IMR-90 (cell line): ENCODE data around the gene FERD3L. TPM values are rescaled to one million over a fixed set of nuclear protein-coding genes. Genes with fewer than 3 reads are reported as not detected.

ENCODE experiments used
- ATAC-seq: fragments of 200-7000 bp; cut with Tn5 transposase; 2 replicates; pipeline ENCODE4 v1.9.1; 2020; ENCODE audit warnings: low read depth, mild to moderate bottlenecking, moderate library complexity
- BruUV-seq: library from RNA; stranded (reverse); fragments of 400-500 nt; replicated peaks from 2 replicates; lab custom pipeline; 2021; lab: Mats Ljungman, UMichigan
- CTCF ChIA-PET: fragments of 300-600 bp; formaldehyde crosslinking; extraction: SDS; loops from one replicate; lab custom pipeline; 2021; ENCODE audit warnings: antibody characterized with exemption; lab: Yijun Ruan, JAX
- POLR2A ChIA-PET: fragments of 300-600 bp; sonication (Branson Sonifier 250); formaldehyde crosslinking; loops from one replicate; lab custom pipeline; 2022; ENCODE audit warnings: antibody characterized with exemption; ENCODE audit not compliant: unreplicated experiment; lab: Charles Lee
- DNase-seq: peaks from one replicate; pipeline ENCODE4 v3.0.0; 2013
- H2AFZ ChIP-seq: replicated peaks from 2 replicates; pipeline ENCODE3; 2013; ENCODE audit warnings: low read length, mild to moderate bottlenecking; ENCODE audit not compliant: poor library complexity
- H2AK5ac ChIP-seq: 2 replicates; pipeline ENCODE4 v1.6.1; 2013; ENCODE audit warnings: low read depth, low read length, inconsistent platforms
- H2AK9ac ChIP-seq: replicated peaks from 2 replicates; pipeline ENCODE3; 2013; ENCODE audit warnings: mild to moderate bottlenecking, low read depth, low read length, moderate library complexity; ENCODE audit not compliant: poor library complexity
- H2BK120ac ChIP-seq: 2 replicates; pipeline ENCODE4 v1.6.1; 2013; ENCODE audit warnings: low read depth, low read length, inconsistent platforms
- H2BK15ac ChIP-seq: 3 replicates; pipeline ENCODE4 v1.6.1; 2013; ENCODE audit warnings: low read depth, low read length, inconsistent platforms
- H2BK20ac ChIP-seq: 2 replicates; pipeline ENCODE4 v1.6.1; 2013; ENCODE audit warnings: low read depth, mild to moderate bottlenecking, inconsistent platforms, low read length, moderate library complexity
- H2BK5ac ChIP-seq: 2 replicates; pipeline ENCODE4 v1.6.1; 2013; ENCODE audit warnings: mild to moderate bottlenecking, low read depth, low read length, inconsistent platforms; ENCODE audit not compliant: poor library complexity, severe bottlenecking
- H3K14ac ChIP-seq: replicated peaks from 2 replicates; pipeline ENCODE4 v1.6.1; 2013; ENCODE audit warnings: low read depth, low read length, inconsistent platforms
- H3K18ac ChIP-seq: 2 replicates; pipeline ENCODE4 v1.6.1; 2013; ENCODE audit warnings: low read depth, low read length, control low read depth
- H3K23ac ChIP-seq: 2 replicates; pipeline ENCODE4 v1.6.1; 2013; ENCODE audit warnings: low read depth, low read length, inconsistent platforms
- H3K27ac ChIP-seq: 2 replicates; pipeline ENCODE4 v1.5.1; 2013; ENCODE audit warnings: mild to moderate bottlenecking, control low read depth, low read length; ENCODE audit not compliant: insufficient read depth
- H3K27me3 ChIP-seq: 2 replicates; pipeline ENCODE4 v1.6.1; 2013; ENCODE audit warnings: low read length; ENCODE audit not compliant: control insufficient read depth, insufficient read depth
- H3K36me3 ChIP-seq: 2 replicates; pipeline ENCODE4 v1.6.1; 2013; ENCODE audit warnings: low read length, mixed read lengths; ENCODE audit not compliant: control insufficient read depth, insufficient read depth
- H3K4ac ChIP-seq: 2 replicates; pipeline ENCODE4 v1.6.1; 2013; ENCODE audit warnings: low read depth, low read length, inconsistent platforms
- H3K4me1 ChIP-seq: 2 replicates; pipeline ENCODE4 v1.6.1; 2013; ENCODE audit warnings: low read length, mixed read lengths; ENCODE audit not compliant: control insufficient read depth, insufficient read depth
- H3K4me2 ChIP-seq: 2 replicates; pipeline ENCODE4 v1.6.1; 2013; ENCODE audit warnings: low read depth, mild to moderate bottlenecking, control low read depth, low read length, moderate library complexity
- H3K4me3 ChIP-seq: 2 replicates; pipeline ENCODE4 v1.5.1; 2013; ENCODE audit warnings: low read depth, mild to moderate bottlenecking, control low read depth, low read length, moderate library complexity; ENCODE audit not compliant: insufficient read depth
- H3K56ac ChIP-seq: 2 replicates; pipeline ENCODE4 v1.6.1; 2013; ENCODE audit warnings: low read length, inconsistent platforms; ENCODE audit not compliant: insufficient read depth; ENCODE audit errors: extremely low read depth
- H3K79me1 ChIP-seq, 2 experiments: 2 replicates each; pipeline ENCODE4 v1.6.1; 2013; ENCODE audit warnings: low read length in 2 of 2, inconsistent platforms in 1 of 2, low read depth in 1 of 2
- H3K9ac ChIP-seq: 2 replicates; pipeline ENCODE4 v1.6.1; 2013; ENCODE audit warnings: low read depth, low read length, control low read depth
- H3K9me1 ChIP-seq: 2 replicates; pipeline ENCODE4 v1.6.1; 2013; ENCODE audit warnings: low read length, inconsistent platforms; ENCODE audit not compliant: insufficient read depth
- H3K9me3 ChIP-seq: 2 replicates; pipeline ENCODE4 v1.6.1; 2013; ENCODE audit warnings: low read length; ENCODE audit not compliant: control insufficient read depth, insufficient read depth
- H4K20me1 ChIP-seq: 2 replicates; pipeline ENCODE4 v1.6.1; 2013; ENCODE audit warnings: low read length, inconsistent platforms; ENCODE audit not compliant: insufficient read depth
- H4K5ac ChIP-seq: 2 replicates; pipeline ENCODE4 v1.6.1; 2013; ENCODE audit warnings: mild to moderate bottlenecking, low read depth, low read length, control low read depth
- H4K8ac ChIP-seq, 2 experiments: 2 replicates each; pipeline ENCODE4 v1.6.1; 2013; ENCODE audit warnings: low read depth in 2 of 2, low read length in 2 of 2, control low read depth in 1 of 2, inconsistent platforms in 1 of 2
- H4K91ac ChIP-seq: 2 replicates; pipeline ENCODE4 v1.6.1; 2013; ENCODE audit warnings: low read depth, low read length, inconsistent platforms; ENCODE audit not compliant: insufficient read depth
- BHLHE40 ChIP-seq: fragments of 150-350 bp; IDR thresholded peaks from 2 replicates; pipeline ENCODE4 v1.6.1; 2016; ENCODE audit warnings: mild to moderate bottlenecking, low read depth, low read length
- CEBPB ChIP-seq: IDR thresholded peaks from 2 replicates; pipeline ENCODE4 v1.6.1; 2012; ENCODE audit warnings: low read depth, low read length, improper control_type of control experiment
- CHD1 ChIP-seq: IDR thresholded peaks from 2 replicates; pipeline ENCODE4 v1.6.1; 2012; ENCODE audit warnings: low read depth, low read length, improper control_type of control experiment
- FOS ChIP-seq: fragments of 150-350 bp; IDR thresholded peaks from 2 replicates; pipeline ENCODE4 v1.6.1; 2016; ENCODE audit warnings: low read depth, low read length
- MAFK ChIP-seq: IDR thresholded peaks from 2 replicates; pipeline ENCODE4 v1.6.1; 2012; ENCODE audit warnings: low read depth, low read length, improper control_type of control experiment
- MAZ ChIP-seq: IDR thresholded peaks from 2 replicates; pipeline ENCODE4 v1.6.1; 2012; ENCODE audit warnings: low read depth, mild to moderate bottlenecking, low read length, improper control_type of control experiment, moderate library complexity, borderline replicate concordance
- MXI1 ChIP-seq: IDR thresholded peaks from 2 replicates; pipeline ENCODE4 v1.6.1; 2012; ENCODE audit warnings: low read depth, mild to moderate bottlenecking, low read length, moderate library complexity, borderline replicate concordance
- NFE2L2 ChIP-seq: fragments of 150-350 bp; IDR thresholded peaks from 2 replicates; pipeline ENCODE4 v1.6.1; 2016; ENCODE audit warnings: low read depth, mild to moderate bottlenecking, low read length
- POLR2A ChIP-seq: IDR thresholded peaks from 2 replicates; pipeline ENCODE4 v1.6.1; 2012; ENCODE audit warnings: mild to moderate bottlenecking, low read depth, low read length
- RAD21 ChIP-seq: IDR thresholded peaks from 2 replicates; pipeline ENCODE4 v1.6.1; 2012; ENCODE audit warnings: low read length, improper control_type of control experiment
- RCOR1 ChIP-seq: IDR thresholded peaks from 2 replicates; pipeline ENCODE4 v1.6.1; 2012; ENCODE audit warnings: mild to moderate bottlenecking, low read length, improper control_type of control experiment; ENCODE audit not compliant: insufficient replicate concordance
- RFX5 ChIP-seq: IDR thresholded peaks from 2 replicates; pipeline ENCODE4 v1.8.0; 2012; ENCODE audit warnings: low read depth, mild to moderate bottlenecking, low read length, moderate library complexity
- SMC3 ChIP-seq: fragments of 150-350 bp; IDR thresholded peaks from 2 replicates; pipeline ENCODE4 v1.6.1; 2016; ENCODE audit warnings: low read depth, mild to moderate bottlenecking, antibody characterized with exemption, low read length, moderate library complexity
- USF2 ChIP-seq: fragments of 150-350 bp; IDR thresholded peaks from 2 replicates; pipeline ENCODE4 v1.6.1; 2017; ENCODE audit warnings: mild to moderate bottlenecking, antibody characterized with exemption, low read length, low read depth
- WGBS, 2 experiments: methylation state at CpG; one replicate each; pipeline versions ENCODE4 v1.1.5 to v1.1.7; 2013; ENCODE audit warnings: missing lambda C conversion rate in 2 of 2; ENCODE audit not compliant: insufficient read length in 1 of 2; ENCODE audit errors: extremely low coverage in 2 of 2; 5-methylcytosine and 5-hydroxymethylcytosine counted together
- dilution Hi-C: fragments of 300-500 bp; cut with HindIII; formaldehyde crosslinking; loops from one replicate; pipeline ENCODE4 v1.14.3; 2018; ENCODE audit warnings: low sequenced_read_pairs; ENCODE audit not compliant: unreplicated experiment
- in situ Hi-C: fragments of 300-500 bp; cut with MboI; formaldehyde crosslinking; loops from 3 replicates; pipeline ENCODE4 v1.14.3; 2019; ENCODE audit warnings: low sequenced_read_pairs, inconsistent platforms, mixed read lengths
- intact Hi-C: fragments of 100-400 bp; cut with micrococcal nuclease; formaldehyde crosslinking; loops from 2 replicates; pipeline ENCODE4 v1.10.0; 2022
- polyA plus RNA-seq, 3 experiments: library from polyadenylated mRNA; depleted of rRNA; stranded (reverse); fragments of >200 nt; gene quantifications; 2 replicates each; pipeline ENCODE4 v1.2.3, GENCODE V29; 2012; ENCODE audit warnings: low replicate concordance in 1 of 3
- total RNA-seq: library from RNA; depleted of rRNA; stranded (reverse); fragments of >200 nt; gene quantifications from 2 replicates; pipeline ENCODE4 v1.2.3, GENCODE V29; 2012
- TF ChIP-seq, protein P1 (sequence below): conservative IDR thresholded peaks from 2 replicates; pipeline ENCODE4 v1.5.1; 2012; ENCODE audit warnings: mild to moderate bottlenecking, low read depth, low read length, improper control_type of control experiment
- TF ChIP-seq, protein P2 (sequence below): fragments of 150-350 bp; IDR thresholded peaks from 2 replicates; pipeline ENCODE4 v1.6.1; 2016; ENCODE audit warnings: low read depth, mild to moderate bottlenecking, low read length, moderate library complexity, borderline replicate concordance

The FERD3L gene
- total and polyA plus RNA-seq, 2 of the 4 experiments (the other 2 are of a cell fraction): not detected

DNA sequence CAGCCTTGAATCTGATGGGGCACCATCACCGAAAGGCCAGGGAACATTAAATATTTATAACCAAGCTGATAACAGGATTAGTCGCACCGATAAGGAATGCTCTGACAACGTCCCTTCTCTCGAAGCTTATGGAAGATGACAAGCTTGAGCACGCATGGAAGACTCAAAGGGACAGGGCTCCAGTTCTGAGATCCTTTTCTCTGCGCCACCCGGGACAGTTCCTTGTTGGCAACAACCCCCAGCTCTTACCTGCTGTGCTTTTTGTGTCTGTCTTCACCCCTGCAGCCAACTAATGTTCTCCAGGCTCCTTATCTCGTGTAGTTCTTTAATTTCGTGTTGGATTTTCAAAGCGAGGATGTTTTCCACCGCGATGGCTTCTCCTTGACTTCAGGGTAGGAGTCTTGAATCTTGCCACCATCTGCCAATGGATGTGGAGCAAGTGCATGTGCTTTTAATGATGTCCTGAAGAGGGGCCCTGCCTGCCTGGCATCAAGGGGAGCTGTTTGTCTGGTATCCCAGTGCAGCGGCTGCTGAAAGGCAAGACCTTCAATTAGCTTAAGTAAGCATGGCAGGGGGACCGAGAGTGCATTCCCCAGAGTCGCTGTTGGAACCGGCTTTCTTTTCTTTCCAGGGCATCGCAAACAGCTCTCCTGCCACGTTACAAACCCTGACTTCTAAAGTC, 354 bp upstream of the FERD3L start:
- Histone ChIP-seq H3K9me1 (no peaks in the 10 kb centered on the region), H3K36me3 (no peaks in the 10 kb centered on the region), H3K14ac (no peak overlapping the region), H3K56ac (no peak overlapping the region), H3K4me3 (no peak overlapping the region), H3K27me3 (peaks cover 32% of the 10 kb centered on the region), H2BK120ac (no peak overlapping the region), H3K18ac (no peak overlapping the region), H4K8ac (no peak overlapping the region), H4K5ac (no peak overlapping the region), H3K27ac (no peak overlapping the region), H2AK9ac (no peak overlapping the region), H2BK20ac (no peak overlapping the region), H3K9me3 (peaks cover 13% of the 10 kb centered on the region), H3K4me1 (no peaks in the 10 kb centered on the region), H2BK15ac (no peak overlapping the region), H3K4ac (no peak overlapping the region), H2BK5ac (no peak overlapping the region), H3K23ac (no peak overlapping the region), H3K4me2 (no peak overlapping the region), H2AK5ac (no peak overlapping the region), H2AFZ (no peak overlapping the region), H4K20me1 (no peaks in the 10 kb centered on the region), H3K79me1 (no peaks in the 10 kb centered on the region), H3K9ac (no peak overlapping the region), H4K91ac (no peak overlapping the region)
- 13% methylated on average over 3 of the region's 19 CpGs; no CpG with 5 or more reads in 1 of the 2 experiments for WGBS, 2 experiments
- dilution Hi-C loops: no loop called here
- TF ChIP-seq CHD1: no peak
- no peak for TF ChIP-seq POLR2A
- TF ChIP-seq SMC3: no peak
- no peak for TF ChIP-seq USF2
- TF ChIP-seq, protein P1, sequence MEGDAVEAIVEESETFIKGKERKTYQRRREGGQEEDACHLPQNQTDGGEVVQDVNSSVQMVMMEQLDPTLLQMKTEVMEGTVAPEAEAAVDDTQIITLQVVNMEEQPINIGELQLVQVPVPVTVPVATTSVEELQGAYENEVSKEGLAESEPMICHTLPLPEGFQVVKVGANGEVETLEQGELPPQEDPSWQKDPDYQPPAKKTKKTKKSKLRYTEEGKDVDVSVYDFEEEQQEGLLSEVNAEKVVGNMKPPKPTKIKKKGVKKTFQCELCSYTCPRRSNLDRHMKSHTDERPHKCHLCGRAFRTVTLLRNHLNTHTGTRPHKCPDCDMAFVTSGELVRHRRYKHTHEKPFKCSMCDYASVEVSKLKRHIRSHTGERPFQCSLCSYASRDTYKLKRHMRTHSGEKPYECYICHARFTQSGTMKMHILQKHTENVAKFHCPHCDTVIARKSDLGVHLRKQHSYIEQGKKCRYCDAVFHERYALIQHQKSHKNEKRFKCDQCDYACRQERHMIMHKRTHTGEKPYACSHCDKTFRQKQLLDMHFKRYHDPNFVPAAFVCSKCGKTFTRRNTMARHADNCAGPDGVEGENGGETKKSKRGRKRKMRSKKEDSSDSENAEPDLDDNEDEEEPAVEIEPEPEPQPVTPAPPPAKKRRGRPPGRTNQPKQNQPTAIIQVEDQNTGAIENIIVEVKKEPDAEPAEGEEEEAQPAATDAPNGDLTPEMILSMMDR: no peak
- no peak for TF ChIP-seq BHLHE40
- no peak for TF ChIP-seq RFX5
- no peak for TF ChIP-seq MAZ
- no peak for TF ChIP-seq MXI1
- no peak for TF ChIP-seq NFE2L2
- no peak for TF ChIP-seq FOS
- no peak for TF ChIP-seq MAFK
- TF ChIP-seq RAD21: no peak
- no peak for TF ChIP-seq RCOR1
- no peak for TF ChIP-seq CEBPB
- TF ChIP-seq, protein P2, sequence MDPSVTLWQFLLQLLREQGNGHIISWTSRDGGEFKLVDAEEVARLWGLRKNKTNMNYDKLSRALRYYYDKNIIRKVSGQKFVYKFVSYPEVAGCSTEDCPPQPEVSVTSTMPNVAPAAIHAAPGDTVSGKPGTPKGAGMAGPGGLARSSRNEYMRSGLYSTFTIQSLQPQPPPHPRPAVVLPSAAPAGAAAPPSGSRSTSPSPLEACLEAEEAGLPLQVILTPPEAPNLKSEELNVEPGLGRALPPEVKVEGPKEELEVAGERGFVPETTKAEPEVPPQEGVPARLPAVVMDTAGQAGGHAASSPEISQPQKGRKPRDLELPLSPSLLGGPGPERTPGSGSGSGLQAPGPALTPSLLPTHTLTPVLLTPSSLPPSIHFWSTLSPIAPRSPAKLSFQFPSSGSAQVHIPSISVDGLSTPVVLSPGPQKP: no peak
- intact Hi-C loops: no loop called here
- POLR2A ChIA-PET: no interaction called here
- DNase-seq (no peak), ATAC-seq (no peak)
- no TSS peak for BruUV-seq
- in situ Hi-C loops: no loop called here
- CTCF ChIA-PET: interaction anchor here (1.1 kb wide), 1 partner anchor 11 kb away, joined by 3 read pairs; no protein-coding TSS in a partner anchor
